ENCODE results near the gene GLRX5. TPM values are rescaled to one million over a fixed set of nuclear protein-coding genes. Genes with fewer than 3 reads are reported as not detected.

GLRX5 gene
- total RNA-seq, 1 experiment from 2014 or later, result 62.2 TPM

DNA sequence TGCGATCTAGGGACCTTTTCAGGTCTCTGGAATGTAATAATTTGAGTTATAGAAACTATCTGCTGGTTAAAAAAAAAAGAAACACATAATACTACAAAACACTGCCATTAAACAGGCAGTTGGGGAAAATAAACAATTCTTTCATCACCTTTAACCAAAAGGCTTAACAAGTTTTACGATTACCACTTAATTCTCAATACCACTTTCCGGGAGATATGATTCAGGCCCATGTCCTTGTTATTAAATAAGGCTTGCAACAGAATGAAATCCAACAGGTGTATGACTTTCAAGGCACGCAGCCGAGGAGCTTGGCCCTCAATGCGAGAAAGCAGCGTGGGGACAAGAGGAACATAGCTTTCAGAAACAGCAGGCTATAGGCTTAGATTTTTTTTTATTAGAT lies 5.6 kb upstream of the GLRX5 start:
- Mint-ChIP-seq H3K9me3 (no peaks in the 10 kb centered on the region), H3K4me1 (peaks cover 27 to 37% of the 10 kb centered on the region in 2 experiments), H3K4me3 (no peak overlapping the region), H3K27me3 (ENCODE audit: low read depth) (peaks cover 1% of the 10 kb centered on the region), H3K27ac (no peak overlapping the region; a peak in 1 of 7 replicates), H3K36me3 (ENCODE audit: insufficient read depth in 1 of 3, low read depth in 3 of 3) (peaks cover 6 to 22% (median 21%) of the 10 kb centered on the region in 3 experiments; a peak in 6 of 7 replicates)
- Histone ChIP-seq H4K20me1 (ENCODE audit: control insufficient read depth, insufficient read depth, insufficient read length) (no peaks in the 10 kb centered on the region), H3K23me2 (ENCODE audit: insufficient read length, low read depth, low read length, poor library complexity, severe bottlenecking) (no peaks in the 10 kb centered on the region), H2BK12ac (ENCODE audit: insufficient read length, low read depth, low read length) (no peak overlapping the region), H3K79me1 (ENCODE audit: insufficient read depth, low read depth, low read length, poor library complexity, severe bottlenecking) (no peaks in the 10 kb centered on the region), H3K4me2 (ENCODE audit: insufficient read depth, insufficient read length, low read length) (no peak overlapping the region), H2BK20ac (ENCODE audit: low read depth, low read length, poor library complexity, severe bottlenecking) (no peak overlapping the region), H3T11ph (ENCODE audit: low read length) (no peak overlapping the region), H4K8ac (replicated peaks; ENCODE audit: insufficient read length, low read depth, low read length) (no peak overlapping the region), H3K27me3 (ENCODE audit: insufficient read depth, low read length) (no peaks in the 10 kb centered on the region), H3K18ac (ENCODE audit: insufficient read length, low read depth, low read length) (no peak overlapping the region), H2AK5ac (ENCODE audit: insufficient read length, low read length) (no peak overlapping the region), H3K4me1 (ENCODE audit: insufficient read depth, low read length) (no peaks in the 10 kb centered on the region), H3K9me3 (ENCODE audit: control insufficient read depth, low read depth, low read length) (no peaks in the 10 kb centered on the region), H2BK5ac (ENCODE audit: insufficient read length, low read length) (no peak overlapping the region), H4K5ac (ENCODE audit: insufficient read length, low read depth, low read length) (no peak overlapping the region), H3K56ac (ENCODE audit: insufficient read length, low read depth, low read length) (no peak overlapping the region), H3K23ac (ENCODE audit: insufficient read length, low read depth, low read length) (no peak overlapping the region), H2AFZ (ENCODE audit: low read length) (no peak overlapping the region), H3K9ac (ENCODE audit: extremely low read depth, insufficient read length, low read length) (no peak overlapping the region), H3K27ac (ENCODE audit: insufficient read length, low read depth, low read length) (no peak overlapping the region), H2BK15ac (ENCODE audit: low read depth, low read length) (no peak overlapping the region), H3K4ac (ENCODE audit: low read depth, low read length) (no peak overlapping the region), H3K14ac (ENCODE audit: insufficient read depth, low read length) (no peak overlapping the region), H2BK120ac (ENCODE audit: low read depth, low read length, poor library complexity, severe bottlenecking) (no peak overlapping the region), H4K91ac (ENCODE audit: insufficient read length, low read depth, low read length) (no peak overlapping the region), H3K79me2 (ENCODE audit: insufficient read depth, low read length) (peaks cover 18% of the 10 kb centered on the region)
- TF ChIP-seq, protein P1, sequence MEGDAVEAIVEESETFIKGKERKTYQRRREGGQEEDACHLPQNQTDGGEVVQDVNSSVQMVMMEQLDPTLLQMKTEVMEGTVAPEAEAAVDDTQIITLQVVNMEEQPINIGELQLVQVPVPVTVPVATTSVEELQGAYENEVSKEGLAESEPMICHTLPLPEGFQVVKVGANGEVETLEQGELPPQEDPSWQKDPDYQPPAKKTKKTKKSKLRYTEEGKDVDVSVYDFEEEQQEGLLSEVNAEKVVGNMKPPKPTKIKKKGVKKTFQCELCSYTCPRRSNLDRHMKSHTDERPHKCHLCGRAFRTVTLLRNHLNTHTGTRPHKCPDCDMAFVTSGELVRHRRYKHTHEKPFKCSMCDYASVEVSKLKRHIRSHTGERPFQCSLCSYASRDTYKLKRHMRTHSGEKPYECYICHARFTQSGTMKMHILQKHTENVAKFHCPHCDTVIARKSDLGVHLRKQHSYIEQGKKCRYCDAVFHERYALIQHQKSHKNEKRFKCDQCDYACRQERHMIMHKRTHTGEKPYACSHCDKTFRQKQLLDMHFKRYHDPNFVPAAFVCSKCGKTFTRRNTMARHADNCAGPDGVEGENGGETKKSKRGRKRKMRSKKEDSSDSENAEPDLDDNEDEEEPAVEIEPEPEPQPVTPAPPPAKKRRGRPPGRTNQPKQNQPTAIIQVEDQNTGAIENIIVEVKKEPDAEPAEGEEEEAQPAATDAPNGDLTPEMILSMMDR (conservative IDR thresholded peaks at IDR 0.05), result no peak
- DNase-seq, result no peak
- no CpG with 5 or more reads among the region's 7 CpGs for WGBS (ENCODE audit: extremely low coverage, insufficient read length, low lambda C conversion rate)
